ENCODE results near the gene TAT. TPM values are rescaled to one million over a fixed set of nuclear protein-coding genes. Genes with fewer than 3 reads are reported as not detected.

Gene TAT
- total and polyA plus RNA-seq, 3 experiments from 2014 or later, result 0.06 TPM; not detected in 2

DNA sequence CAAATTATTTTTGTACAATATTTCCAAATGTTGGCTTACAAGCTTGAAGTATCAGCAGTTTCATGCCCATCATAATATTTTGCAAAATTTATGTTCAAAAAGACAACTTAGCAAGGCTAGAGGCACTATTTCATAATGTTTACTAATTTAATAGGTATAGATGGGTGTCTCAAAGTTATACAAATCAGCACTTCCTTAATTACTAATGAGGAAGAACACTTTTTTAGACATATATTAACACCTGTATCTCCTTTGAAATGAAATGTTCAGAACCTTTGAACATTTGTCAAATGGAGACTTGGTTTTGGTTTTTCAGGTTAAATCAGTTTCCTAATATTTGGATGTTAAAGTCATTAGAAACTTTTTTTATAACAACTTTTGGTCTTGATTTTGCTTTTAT, 2.2 kb downstream of the TAT start:
- no peak overlapping the region for H3K27ac ChIP-seq (ENCODE audit: low read depth, low read length)
- POLR2A ChIA-PET, result no interaction called here
- no peaks in the 10 kb centered on the region for H3K27me3 ChIP-seq (ENCODE audit: insufficient read depth, low read length, poor library complexity, severe bottlenecking)
- H3K4me1 ChIP-seq (ENCODE audit: insufficient read depth, low read length), result no peaks in the 10 kb centered on the region
- no peak overlapping the region for H3K4me3 ChIP-seq (ENCODE audit: low read length)
- Mint-ChIP-seq H3K36me3 (no peaks in the 10 kb centered on the region), H3K4me1 (no peaks in the 10 kb centered on the region), H3K9me3 (no peaks in the 10 kb centered on the region), H3K4me3 (no peak overlapping the region), H3K27ac (no peak overlapping the region), H3K27me3 (peaks cover 22 to 35% of the 10 kb centered on the region in 2 donors)
- DNase-seq, result no peak
- CTCF ChIA-PET, result no interaction called here
- no peaks in the 10 kb centered on the region for H3K9me3 ChIP-seq (ENCODE audit: low read length)
- no peaks in the 10 kb centered on the region for H3K36me3 ChIP-seq (ENCODE audit: insufficient read depth, low read length)

DNA sequence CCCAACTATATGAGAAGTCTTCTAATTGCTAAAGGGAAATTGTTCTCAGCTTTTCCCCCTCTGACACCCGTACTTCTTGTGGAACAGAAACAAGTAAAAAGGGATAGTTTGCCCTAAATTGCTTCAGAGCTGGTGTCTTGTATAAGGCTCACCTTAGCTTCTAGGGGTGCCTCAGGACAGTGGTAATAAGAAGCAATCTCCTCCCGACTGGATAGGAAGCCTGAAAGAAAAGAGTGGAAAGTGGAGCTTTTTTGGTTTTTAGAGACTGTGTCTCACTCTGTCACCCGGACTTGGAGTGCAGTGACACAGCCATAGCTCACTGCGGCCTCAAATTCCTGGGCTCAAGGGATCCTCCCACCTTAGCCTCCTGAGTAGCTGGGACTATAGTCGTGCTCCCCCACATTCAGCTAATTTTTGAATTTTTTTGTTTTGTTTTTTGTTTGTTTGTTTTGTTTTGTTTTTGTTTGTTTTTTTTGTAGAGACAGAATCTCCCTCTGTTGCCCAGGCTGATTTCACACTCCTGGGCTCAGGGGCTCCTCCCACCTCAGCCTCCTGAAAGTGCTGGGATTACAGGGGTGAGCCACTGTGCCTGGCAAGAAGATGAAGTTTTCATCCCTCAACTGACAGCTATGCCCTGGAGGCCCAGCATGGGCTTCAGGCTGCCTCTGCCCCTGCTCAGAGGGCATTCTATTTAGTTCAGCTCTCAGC, 3.4 kb downstream of the TAT start:
- no peaks in the 10 kb centered on the region for H3K9me3 ChIP-seq (ENCODE audit: low read length)
- Mint-ChIP-seq H3K4me1 (no peaks in the 10 kb centered on the region), H3K27me3 (peaks cover 23 to 37% of the 10 kb centered on the region in 2 donors), H3K36me3 (no peaks in the 10 kb centered on the region), H3K27ac (no peak overlapping the region), H3K9me3 (no peaks in the 10 kb centered on the region), H3K4me3 (no peak overlapping the region)
- no peaks in the 10 kb centered on the region for H3K36me3 ChIP-seq (ENCODE audit: insufficient read depth, low read length)
- no peaks in the 10 kb centered on the region for H3K4me1 ChIP-seq (ENCODE audit: insufficient read depth, low read length)
- H3K27me3 ChIP-seq (ENCODE audit: insufficient read depth, low read length, poor library complexity, severe bottlenecking), result no peaks in the 10 kb centered on the region
- no peak overlapping the region for H3K4me3 ChIP-seq (ENCODE audit: low read length)
- CTCF ChIA-PET, result interaction anchor here (1.5 to 2.3 kb wide), 2 partner anchors 8 to 37 kb away, joined by 4 to 8 read pairs; no protein-coding TSS in a partner anchor
- no peak for DNase-seq
- no peak overlapping the region for H3K27ac ChIP-seq (ENCODE audit: low read depth, low read length)
- POLR2A ChIA-PET, result no interaction called here

DNA sequence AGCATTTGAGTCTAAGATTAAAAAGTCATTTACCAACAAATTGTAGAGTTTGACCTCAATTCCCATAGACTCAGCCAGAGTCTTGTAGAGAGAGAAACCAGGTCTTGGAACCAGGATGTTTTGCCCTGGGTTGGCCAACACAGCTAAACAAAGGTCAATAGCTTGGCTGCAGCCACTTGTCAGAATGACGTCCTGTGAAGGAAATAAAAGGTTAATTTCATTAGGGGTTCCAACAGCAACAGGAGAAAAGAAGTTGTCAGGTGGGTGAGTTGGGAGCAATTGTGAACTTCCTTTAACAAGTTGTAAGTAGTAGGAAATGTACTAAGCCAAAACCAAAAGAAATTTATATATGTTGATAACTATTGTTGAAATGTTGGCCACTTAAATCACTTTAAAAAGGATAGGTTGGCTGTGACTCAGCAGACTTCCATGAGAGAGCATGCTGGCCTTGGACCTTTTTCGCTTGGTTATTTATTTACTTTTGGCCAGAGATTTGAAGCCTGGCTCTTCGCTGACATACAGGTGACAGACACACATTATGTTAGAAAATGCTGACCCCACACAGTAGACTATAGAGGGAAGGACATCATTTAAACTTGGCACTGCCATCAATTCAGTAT, 4.3 kb downstream of the TAT start:
- Histone ChIP-seq H3K9me3 (ENCODE audit: low read length) (no peaks in the 10 kb centered on the region), H3K4me3 (ENCODE audit: low read length) (no peak overlapping the region), H3K36me3 (ENCODE audit: insufficient read depth, low read length) (no peaks in the 10 kb centered on the region), H3K27me3 (ENCODE audit: insufficient read depth, low read length, poor library complexity, severe bottlenecking) (no peaks in the 10 kb centered on the region), H3K4me1 (ENCODE audit: insufficient read depth, low read length) (no peaks in the 10 kb centered on the region), H3K27ac (ENCODE audit: low read depth, low read length) (no peak overlapping the region)
- Mint-ChIP-seq H3K27ac (no peak overlapping the region), H3K27me3 (peaks cover 23 to 31% of the 10 kb centered on the region in 2 donors), H3K36me3 (no peaks in the 10 kb centered on the region), H3K4me3 (no peak overlapping the region), H3K4me1 (no peaks in the 10 kb centered on the region), H3K9me3 (no peaks in the 10 kb centered on the region)
- POLR2A ChIA-PET, result no interaction called here
- no peak for DNase-seq
- CTCF ChIA-PET, result interaction anchor here (1.5 to 2.3 kb wide), 2 partner anchors 7 to 38 kb away, joined by 4 to 8 read pairs; no protein-coding TSS in a partner anchor

DNA sequence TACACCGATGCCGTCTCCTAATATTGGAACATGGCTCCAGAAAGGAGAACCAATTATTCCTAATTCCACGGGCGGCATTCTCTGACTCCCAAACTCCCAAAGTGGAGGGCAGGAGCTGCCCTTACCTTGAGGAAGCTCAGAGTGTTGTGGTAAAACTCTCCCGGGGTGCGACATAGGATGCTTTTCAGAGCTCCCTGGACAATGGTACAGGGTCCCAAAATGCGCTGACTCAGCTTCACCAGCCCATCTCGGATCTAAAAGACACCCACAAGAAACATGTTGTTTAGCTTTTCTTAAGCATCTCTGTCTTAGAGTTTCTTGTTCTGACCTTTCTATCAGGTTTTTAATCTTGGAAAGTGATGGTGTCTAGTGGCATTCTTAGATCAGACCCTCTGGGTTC, 6.7 kb downstream of the TAT start:
- Histone ChIP-seq H3K4me3 (ENCODE audit: low read length) (no peak overlapping the region), H3K27me3 (ENCODE audit: insufficient read depth, low read length, poor library complexity, severe bottlenecking) (no peaks in the 10 kb centered on the region), H3K4me1 (ENCODE audit: insufficient read depth, low read length) (peaks cover 6% of the 10 kb centered on the region), H3K9me3 (ENCODE audit: low read length) (no peaks in the 10 kb centered on the region), H3K27ac (ENCODE audit: low read depth, low read length) (no peak overlapping the region), H3K36me3 (ENCODE audit: insufficient read depth, low read length) (no peaks in the 10 kb centered on the region)
- Mint-ChIP-seq H3K27me3 (peaks cover 15 to 16% of the 10 kb centered on the region in 2 donors), H3K4me3 (no peak overlapping the region), H3K27ac (no peak overlapping the region), H3K9me3 (no peaks in the 10 kb centered on the region), H3K36me3 (peaks cover 0 to 1% (median 0%) of the 10 kb centered on the region in 3 donors), H3K4me1 (peaks cover 8 to 10% (median 8%) of the 10 kb centered on the region in 3 donors)
- CTCF ChIA-PET, result interaction anchor here (2.2 kb wide), 1 partner anchor 41 kb away, joined by 9 read pairs; no protein-coding TSS in a partner anchor
- POLR2A ChIA-PET, result no interaction called here
- no peak for DNase-seq

DNA sequence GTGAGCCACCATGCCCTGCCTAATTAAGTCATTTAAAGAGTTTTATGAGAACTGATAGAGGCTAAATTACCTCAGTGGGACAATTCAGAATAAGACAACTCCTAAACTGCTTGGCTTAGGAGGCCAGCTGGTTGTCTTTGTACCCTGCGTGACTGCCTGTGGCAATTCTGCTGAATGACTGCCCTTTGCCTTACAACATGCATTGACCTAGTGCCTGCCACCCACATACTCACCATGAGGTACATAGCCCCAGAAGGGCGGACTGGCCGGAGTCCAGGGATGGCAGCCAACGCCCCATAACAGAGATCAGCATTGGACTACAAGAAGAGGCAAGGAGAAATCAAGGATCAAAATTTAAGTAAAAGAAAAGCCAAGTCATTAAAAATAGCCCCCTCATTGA, 7.3 kb downstream of the TAT start:
- Mint-ChIP-seq H3K4me1 (peaks cover 10 to 12% (median 10%) of the 10 kb centered on the region in 3 donors), H3K27ac (no peak overlapping the region), H3K27me3 (peaks cover 15 to 19% of the 10 kb centered on the region in 2 donors), H3K9me3 (no peaks in the 10 kb centered on the region), H3K4me3 (peak overlapping the region in 1 of 7 donors; percentile 27), H3K36me3 (peaks cover 0 to 4% (median 0%) of the 10 kb centered on the region in 3 donors)
- no peak overlapping the region for H3K4me3 ChIP-seq (ENCODE audit: low read length)
- no peak overlapping the region for H3K27ac ChIP-seq (ENCODE audit: low read depth, low read length)
- CTCF ChIA-PET, result interaction anchor here (2.2 kb wide), 1 partner anchor 41 kb away, joined by 9 read pairs; no protein-coding TSS in a partner anchor
- H3K27me3 ChIP-seq (ENCODE audit: insufficient read depth, low read length, poor library complexity, severe bottlenecking), result no peaks in the 10 kb centered on the region
- no peaks in the 10 kb centered on the region for H3K36me3 ChIP-seq (ENCODE audit: insufficient read depth, low read length)
- DNase-seq, result no peak
- POLR2A ChIA-PET, result no interaction called here
- no peaks in the 10 kb centered on the region for H3K9me3 ChIP-seq (ENCODE audit: low read length)
- H3K4me1 ChIP-seq (ENCODE audit: insufficient read depth, low read length), result peaks cover 6% of the 10 kb centered on the region

DNA sequence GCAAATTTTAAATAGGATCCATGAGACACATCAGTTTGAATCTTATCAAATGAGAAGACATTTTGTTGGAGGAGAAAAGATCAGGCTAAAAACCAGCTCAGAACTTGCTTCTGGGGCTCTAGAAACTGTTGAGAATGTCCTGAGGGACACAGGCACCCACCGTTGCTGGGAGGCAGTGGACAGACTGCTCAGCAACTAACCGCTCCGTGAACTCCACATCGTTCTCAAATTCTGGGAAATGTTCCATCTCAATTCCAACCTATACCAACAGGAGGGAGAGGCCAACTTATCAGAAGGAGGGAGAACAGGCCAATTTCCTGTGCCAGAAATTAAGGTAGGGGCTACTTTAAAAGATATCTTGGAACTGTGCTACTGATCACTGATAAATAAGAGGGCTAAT, 8.3 kb downstream of the TAT start:
- Histone ChIP-seq H3K4me3 (ENCODE audit: low read length) (no peak overlapping the region), H3K4me1 (ENCODE audit: insufficient read depth, low read length) (peaks cover 10% of the 10 kb centered on the region), H3K27ac (ENCODE audit: low read depth, low read length) (no peak overlapping the region), H3K36me3 (ENCODE audit: insufficient read depth, low read length) (no peaks in the 10 kb centered on the region), H3K27me3 (ENCODE audit: insufficient read depth, low read length, poor library complexity, severe bottlenecking) (no peaks in the 10 kb centered on the region), H3K9me3 (ENCODE audit: low read length) (no peaks in the 10 kb centered on the region)
- H3K27me3 Mint-ChIP-seq, result peaks cover 12 to 16% of the 10 kb centered on the region in 2 donors
- no peak overlapping the region for H3K4me3 Mint-ChIP-seq
- H3K36me3 Mint-ChIP-seq, result peaks cover 0 to 4% (median 0%) of the 10 kb centered on the region in 3 donors
- no peak for DNase-seq
- no peak overlapping the region for H3K27ac Mint-ChIP-seq
- peaks cover 16 to 18% (median 17%) of the 10 kb centered on the region in 3 donors for H3K4me1 Mint-ChIP-seq
- ChIA-PET CTCF (no interaction called here), POLR2A (no interaction called here)
- no peaks in the 10 kb centered on the region for H3K9me3 Mint-ChIP-seq

DNA sequence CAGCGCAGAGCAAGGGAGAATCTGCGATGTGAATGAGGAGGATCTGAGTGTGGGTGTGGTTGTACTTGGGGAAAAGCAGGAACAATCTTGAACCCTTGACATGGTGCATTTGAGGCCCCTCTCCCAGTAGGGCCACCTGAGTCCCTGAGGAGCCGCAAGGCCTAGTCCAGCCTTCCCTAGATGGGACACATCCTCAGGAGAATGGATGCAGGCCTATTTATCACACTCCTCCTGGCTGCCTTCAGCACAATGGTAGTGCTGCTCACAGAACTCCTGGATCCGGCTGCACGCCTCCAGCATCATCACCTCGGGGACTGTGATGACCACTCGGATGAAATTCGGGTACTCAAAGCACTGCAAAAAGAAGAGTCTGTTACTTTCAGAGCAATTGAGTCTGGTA, 9.0 kb downstream of the TAT start:
- Histone ChIP-seq H3K4me1 (ENCODE audit: insufficient read depth, low read length) (peaks cover 10% of the 10 kb centered on the region), H3K9me3 (ENCODE audit: low read length) (no peaks in the 10 kb centered on the region), H3K36me3 (ENCODE audit: insufficient read depth, low read length) (no peaks in the 10 kb centered on the region), H3K27me3 (ENCODE audit: insufficient read depth, low read length, poor library complexity, severe bottlenecking) (no peaks in the 10 kb centered on the region), H3K27ac (ENCODE audit: low read depth, low read length) (no peak overlapping the region), H3K4me3 (ENCODE audit: low read length) (no peak overlapping the region)
- POLR2A ChIA-PET, result no interaction called here
- H3K4me3 Mint-ChIP-seq, result no peak overlapping the region
- peaks cover 9 to 13% of the 10 kb centered on the region in 2 donors for H3K27me3 Mint-ChIP-seq
- H3K36me3 Mint-ChIP-seq, result peaks cover 0 to 4% (median 0%) of the 10 kb centered on the region in 3 donors
- H3K27ac Mint-ChIP-seq, result no peak overlapping the region
- no peaks in the 10 kb centered on the region for H3K9me3 Mint-ChIP-seq
- peaks cover 16 to 18% (median 17%) of the 10 kb centered on the region in 3 donors for H3K4me1 Mint-ChIP-seq
- DNase-seq, result no peak
- CTCF ChIA-PET, result no interaction called here
